ENCODE measurements around the gene ATP2B2.

Gene ATP2B2

DNA sequence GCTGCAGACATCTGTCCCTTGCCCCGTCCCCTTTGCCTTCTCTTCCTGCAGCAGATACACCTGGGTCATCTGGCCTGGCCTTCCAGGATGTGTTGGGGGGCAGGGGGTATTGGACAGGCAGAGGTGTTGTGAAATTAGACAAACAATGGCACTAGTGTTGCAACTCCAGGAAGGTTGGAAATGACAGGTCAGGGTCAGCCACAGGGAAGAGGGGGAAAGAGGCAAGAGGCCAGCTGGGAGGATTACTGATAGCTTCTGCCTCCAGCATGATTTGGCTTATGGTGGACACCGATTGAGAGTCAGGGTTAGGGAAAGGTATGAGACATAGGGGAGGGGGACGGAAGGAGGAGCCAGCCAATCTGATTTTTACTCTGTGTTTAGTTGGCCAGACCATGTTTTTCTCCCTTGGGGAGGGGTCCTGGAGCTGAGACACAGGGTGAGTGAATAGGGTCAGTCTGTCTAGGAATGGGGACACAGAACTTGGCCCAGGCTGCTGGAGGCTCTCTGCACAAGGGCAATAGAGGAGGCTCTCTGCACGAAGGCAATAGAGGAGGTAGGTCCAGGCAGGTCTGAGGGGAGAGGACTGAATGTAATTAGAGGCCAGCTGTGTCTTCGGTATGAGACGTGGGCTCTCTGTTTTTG lies 3.4 kb upstream of the ATP2B2 start:
- Histone ChIP-seq H3K36me3 (ENCODE audit: low read depth) (no peaks in the 10 kb centered on the region), H3K9me3 (ENCODE audit: severe bottlenecking) (no peaks in the 10 kb centered on the region), H3K4me3 (ENCODE audit: severe bottlenecking) (no peak overlapping the region), H3K27ac (ENCODE audit: poor library complexity, severe bottlenecking) (no peak overlapping the region), H3K27me3 (ENCODE audit: insufficient read depth, poor library complexity, severe bottlenecking) (peaks cover 23% of the 10 kb centered on the region), H3K4me1 (ENCODE audit: insufficient read depth, poor library complexity, severe bottlenecking) (no peaks in the 10 kb centered on the region)
- no peak for DNase-seq (ENCODE audit: low spot score)
- no peak for ATAC-seq (ENCODE audit: low read depth)
- TF ChIP-seq, protein P1, sequence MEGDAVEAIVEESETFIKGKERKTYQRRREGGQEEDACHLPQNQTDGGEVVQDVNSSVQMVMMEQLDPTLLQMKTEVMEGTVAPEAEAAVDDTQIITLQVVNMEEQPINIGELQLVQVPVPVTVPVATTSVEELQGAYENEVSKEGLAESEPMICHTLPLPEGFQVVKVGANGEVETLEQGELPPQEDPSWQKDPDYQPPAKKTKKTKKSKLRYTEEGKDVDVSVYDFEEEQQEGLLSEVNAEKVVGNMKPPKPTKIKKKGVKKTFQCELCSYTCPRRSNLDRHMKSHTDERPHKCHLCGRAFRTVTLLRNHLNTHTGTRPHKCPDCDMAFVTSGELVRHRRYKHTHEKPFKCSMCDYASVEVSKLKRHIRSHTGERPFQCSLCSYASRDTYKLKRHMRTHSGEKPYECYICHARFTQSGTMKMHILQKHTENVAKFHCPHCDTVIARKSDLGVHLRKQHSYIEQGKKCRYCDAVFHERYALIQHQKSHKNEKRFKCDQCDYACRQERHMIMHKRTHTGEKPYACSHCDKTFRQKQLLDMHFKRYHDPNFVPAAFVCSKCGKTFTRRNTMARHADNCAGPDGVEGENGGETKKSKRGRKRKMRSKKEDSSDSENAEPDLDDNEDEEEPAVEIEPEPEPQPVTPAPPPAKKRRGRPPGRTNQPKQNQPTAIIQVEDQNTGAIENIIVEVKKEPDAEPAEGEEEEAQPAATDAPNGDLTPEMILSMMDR (IDR thresholded peaks at IDR 0.05; ENCODE audit: poor library complexity, severe bottlenecking) = no peak

DNA sequence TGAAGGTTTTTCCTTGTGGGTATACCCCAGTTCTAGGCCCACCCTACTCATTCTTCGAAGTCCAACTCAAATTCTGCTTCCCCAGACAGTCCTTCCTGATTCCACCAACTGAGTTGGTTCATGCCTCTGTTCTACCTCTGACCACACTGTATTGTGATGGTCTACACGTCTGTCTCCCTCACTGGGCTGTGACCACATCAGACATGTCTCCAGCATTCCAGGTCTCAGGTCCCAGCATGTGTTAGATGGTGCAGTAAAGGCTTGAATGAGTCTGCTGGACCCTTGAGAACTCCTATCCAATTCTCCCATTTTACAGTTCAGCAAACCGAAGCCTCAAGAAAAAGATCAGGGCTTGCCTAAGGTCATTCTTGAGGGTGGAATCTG lies 2.8 kb upstream of the ATP2B2 start:
- TF ChIP-seq, protein P1 (IDR thresholded peaks at IDR 0.05; ENCODE audit: poor library complexity, severe bottlenecking) = no peak
- Histone ChIP-seq H3K4me3 (ENCODE audit: severe bottlenecking) (no peak overlapping the region), H3K4me1 (ENCODE audit: insufficient read depth, poor library complexity, severe bottlenecking) (no peaks in the 10 kb centered on the region), H3K9me3 (ENCODE audit: severe bottlenecking) (no peaks in the 10 kb centered on the region), H3K27ac (ENCODE audit: poor library complexity, severe bottlenecking) (no peak overlapping the region), H3K27me3 (ENCODE audit: insufficient read depth, poor library complexity, severe bottlenecking) (peaks cover 28% of the 10 kb centered on the region), H3K36me3 (ENCODE audit: low read depth) (no peaks in the 10 kb centered on the region)
- no peak for ATAC-seq (ENCODE audit: low read depth)
- no peak for DNase-seq (ENCODE audit: low spot score)

- TF ChIP-seq, protein P1 (IDR thresholded peaks at IDR 0.05; ENCODE audit: poor library complexity, severe bottlenecking) = no peak
- Histone ChIP-seq H3K27me3 (ENCODE audit: insufficient read depth, poor library complexity, severe bottlenecking) (peaks cover 30% of the 10 kb centered on the region), H3K4me3 (ENCODE audit: severe bottlenecking) (no peak overlapping the region), H3K36me3 (ENCODE audit: low read depth) (no peaks in the 10 kb centered on the region), H3K9me3 (ENCODE audit: severe bottlenecking) (no peaks in the 10 kb centered on the region), H3K4me1 (ENCODE audit: insufficient read depth, poor library complexity, severe bottlenecking) (no peaks in the 10 kb centered on the region), H3K27ac (ENCODE audit: poor library complexity, severe bottlenecking) (no peak overlapping the region)
- ATAC-seq (ENCODE audit: low read depth) (no peak), DNase-seq (ENCODE audit: low spot score) (no peak)
Measured at GRCh38 chr3:10507331-10507730, 1.9 kb upstream of the ATP2B2 start.

DNA sequence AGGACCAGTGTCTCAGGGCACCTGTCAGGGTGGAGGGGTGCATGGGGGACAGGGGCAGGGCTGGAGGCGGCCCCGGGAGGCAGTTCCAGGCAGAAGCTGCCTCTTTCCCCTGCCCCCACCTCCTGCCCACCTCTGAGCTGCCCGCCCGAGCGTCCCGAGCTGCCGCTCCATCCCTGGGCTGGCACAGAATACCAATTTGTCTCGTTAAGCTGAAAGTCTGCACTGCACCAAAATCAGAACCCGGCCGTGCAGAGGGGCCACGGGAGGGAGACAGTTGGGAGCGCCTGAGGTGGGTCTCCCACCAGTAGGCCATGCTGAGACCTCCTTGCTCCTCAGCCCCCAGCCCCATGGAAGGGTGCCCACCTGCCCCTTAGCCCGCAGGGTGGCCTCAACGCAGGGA lies 1.3 kb upstream of the ATP2B2 start:
- DNase-seq (ENCODE audit: low spot score) (no peak), ATAC-seq (ENCODE audit: low read depth) (no peak)
- H3K27ac ChIP-seq (ENCODE audit: poor library complexity, severe bottlenecking) = no peak overlapping the region
- no peaks in the 10 kb centered on the region for H3K9me3 ChIP-seq (ENCODE audit: severe bottlenecking)
- H3K36me3 ChIP-seq (ENCODE audit: low read depth) = no peaks in the 10 kb centered on the region
- H3K27me3 ChIP-seq (ENCODE audit: insufficient read depth, poor library complexity, severe bottlenecking) = peaks cover 30% of the 10 kb centered on the region
- no peaks in the 10 kb centered on the region for H3K4me1 ChIP-seq (ENCODE audit: insufficient read depth, poor library complexity, severe bottlenecking)
- no peak overlapping the region for H3K4me3 ChIP-seq (ENCODE audit: severe bottlenecking)
- TF ChIP-seq, protein P1 (IDR thresholded peaks at IDR 0.05; ENCODE audit: poor library complexity, severe bottlenecking) = no peak

DNA sequence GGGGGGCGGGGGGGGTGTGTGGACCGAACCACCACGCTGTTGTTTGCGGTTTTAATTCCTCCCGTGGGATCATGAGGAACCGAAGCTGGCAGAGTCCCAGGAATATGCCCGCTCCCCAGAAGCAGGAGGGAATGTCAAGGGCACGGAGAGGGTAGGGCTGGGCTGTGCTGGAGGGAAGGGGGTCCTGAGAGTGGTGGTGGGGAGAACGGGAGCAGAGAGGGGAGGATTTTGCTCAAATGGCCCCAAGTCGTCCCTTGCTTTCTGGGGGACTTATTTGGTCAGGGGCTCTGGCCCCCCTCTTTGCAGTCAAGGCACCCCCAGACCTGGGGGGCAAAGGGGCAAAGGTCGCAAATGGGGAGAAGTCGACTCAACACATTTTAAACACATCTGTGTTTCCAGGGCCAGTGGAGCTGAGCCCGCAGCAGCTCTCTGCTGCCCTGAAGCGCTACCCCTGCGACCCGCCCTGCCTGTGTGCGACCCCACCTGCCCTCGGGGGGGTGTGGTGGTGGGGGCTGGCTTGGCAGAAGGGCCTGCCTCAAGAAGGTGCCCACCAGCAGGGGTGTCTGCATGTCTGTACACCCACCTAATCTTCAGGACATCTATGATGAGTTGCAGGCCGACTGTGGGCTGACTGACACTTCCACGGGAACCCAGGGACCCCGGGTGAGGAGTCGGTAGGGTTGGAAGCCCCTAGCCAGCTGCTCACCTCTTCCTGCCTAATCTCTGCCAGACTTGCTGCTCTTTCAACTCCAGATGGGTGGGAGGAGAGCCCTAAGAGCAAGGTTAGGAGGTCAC lies 602 bp upstream of the ATP2B2 start:
- no peaks in the 10 kb centered on the region for H3K4me1 ChIP-seq (ENCODE audit: insufficient read depth, poor library complexity, severe bottlenecking)
- H3K9me3 ChIP-seq (ENCODE audit: severe bottlenecking) = no peaks in the 10 kb centered on the region
- H3K27ac ChIP-seq (ENCODE audit: poor library complexity, severe bottlenecking) = no peak overlapping the region
- no peak overlapping the region for H3K4me3 ChIP-seq (ENCODE audit: severe bottlenecking)
- ATAC-seq (ENCODE audit: low read depth) = no peak
- DNase-seq (ENCODE audit: low spot score) = no peak
- H3K36me3 ChIP-seq (ENCODE audit: low read depth) = no peaks in the 10 kb centered on the region
- H3K27me3 ChIP-seq (ENCODE audit: insufficient read depth, poor library complexity, severe bottlenecking) = peaks cover 30% of the 10 kb centered on the region
- TF ChIP-seq, protein P1 (IDR thresholded peaks at IDR 0.05; ENCODE audit: poor library complexity, severe bottlenecking) = no peak

Data from RWPE2 (cell line).